ELR (cell line): Measurements from ENCODE around the gene CCL27.

Source experiments
- DNase-seq: peaks from one replicate; pipeline ENCODE4 v3.0.0-alpha.2; 2015; ENCODE audit warnings: low read depth

The CCL27 gene

GRCh38 chr9:34627716-34628655, 34.5 kb downstream of the CCL27 start:
- no peak for DNase-seq

- DNase-seq: no peak
These were observed 37.3 kb downstream of the CCL27 start for GRCh38 chr9:34625186-34625486.

GRCh38 chr9:34624475-34625185, 37.8 kb downstream of the CCL27 start:
- no peak for DNase-seq

GRCh38 chr9:34623374-34624235, 38.9 kb downstream of the CCL27 start:
- no peak for DNase-seq

- DNase-seq: peak; percentile 98
These were observed 42.1 kb downstream of the CCL27 start, which contains the start of gene DCTN3 for GRCh38 chr9:34620061-34620994. TSS of gene DCTN3 (minus strand) at chr9:34620495. CDS start at chr9:34620464, 31 bp downstream.

- no peak for DNase-seq
These were observed 47.3 kb downstream of the CCL27 start for GRCh38 chr9:34615132-34615531.

GRCh38 chr9:34612788-34613390, 49.6 kb downstream of the CCL27 start:
- peak; percentile 88 for DNase-seq
